SK-N-SH (cell line): Measurements from ENCODE around the gene BMP7.

Experiments
- CHD2 ChIP-seq: fragments of 150-350 bp; IDR thresholded peaks from 2 replicates; pipeline ENCODE4 v1.6.1; 2018; ENCODE audit warnings: low read length; ENCODE audit not compliant: partially characterized antibody
- CTCF ChIP-seq: fragments of 200-600 bp; sonication (generic); IDR thresholded peaks from 2 replicates; pipeline ENCODE4 v1.6.1; 2017; ENCODE audit warnings: antibody characterized with exemption, mild to moderate bottlenecking, moderate library complexity
- FOXJ3 ChIP-seq: sonication (generic); formaldehyde crosslinking; IDR thresholded peaks from 2 replicates; pipeline ENCODE4 v1.5.1; 2020; ENCODE audit warnings: mild to moderate bottlenecking, missing genetic modification reagents
- GABPA ChIP-seq: IDR thresholded peaks from 2 replicates; pipeline ENCODE4 v1.4.0; 2012; ENCODE audit warnings: low read depth, mild to moderate bottlenecking
- JUND ChIP-seq: IDR thresholded peaks from 2 replicates; pipeline ENCODE4 v1.4.0; 2012
- MAX ChIP-seq: IDR thresholded peaks from 2 replicates; pipeline ENCODE4 v1.4.0; 2012; ENCODE audit warnings: low read depth
- NRF1 ChIP-seq: IDR thresholded peaks from 2 replicates; pipeline ENCODE4 v1.6.1; 2012; ENCODE audit warnings: low read depth, mild to moderate bottlenecking, low read length
- POLR2AphosphoS5 ChIP-seq: IDR thresholded peaks from 2 replicates; pipeline ENCODE4 v1.6.1; 2012; ENCODE audit warnings: low read depth, low read length
- REST ChIP-seq: IDR thresholded peaks from 2 replicates; pipeline ENCODE4 v1.6.1; 2012; ENCODE audit warnings: mild to moderate bottlenecking, low read depth, low read length, moderate library complexity
- TAF1 ChIP-seq: IDR thresholded peaks from 2 replicates; pipeline ENCODE4 v1.6.1; 2012; ENCODE audit warnings: low read depth, mild to moderate bottlenecking, low read length, moderate library complexity, borderline replicate concordance
- TCF12 ChIP-seq: IDR thresholded peaks from 2 replicates; pipeline ENCODE4 v1.4.0; 2012

- TF ChIP-seq POLR2AphosphoS5 = no peak
- no peak for TF ChIP-seq CTCF
- no peak for TF ChIP-seq CHD2
- no peak for TF ChIP-seq MAX
- no peak for TF ChIP-seq GABPA
- TF ChIP-seq REST = no peak
- TF ChIP-seq JUND = no peak
- TF ChIP-seq TAF1 = no peak
- TF ChIP-seq FOXJ3 (CRISPR knock-in tag) = no peak
- TF ChIP-seq NRF1 = no peak
- no peak for TF ChIP-seq TCF12
Observed at GRCh38 chr20:57256205-57256604, 10.2 kb downstream of the BMP7 start.
